ENCODE results near the gene RSL1D1.

The RSL1D1 gene

GRCh38 chr16:11886881-11887280 is 35.5 kb upstream of the RSL1D1 start:
- TF ChIP-seq, protein P1, sequence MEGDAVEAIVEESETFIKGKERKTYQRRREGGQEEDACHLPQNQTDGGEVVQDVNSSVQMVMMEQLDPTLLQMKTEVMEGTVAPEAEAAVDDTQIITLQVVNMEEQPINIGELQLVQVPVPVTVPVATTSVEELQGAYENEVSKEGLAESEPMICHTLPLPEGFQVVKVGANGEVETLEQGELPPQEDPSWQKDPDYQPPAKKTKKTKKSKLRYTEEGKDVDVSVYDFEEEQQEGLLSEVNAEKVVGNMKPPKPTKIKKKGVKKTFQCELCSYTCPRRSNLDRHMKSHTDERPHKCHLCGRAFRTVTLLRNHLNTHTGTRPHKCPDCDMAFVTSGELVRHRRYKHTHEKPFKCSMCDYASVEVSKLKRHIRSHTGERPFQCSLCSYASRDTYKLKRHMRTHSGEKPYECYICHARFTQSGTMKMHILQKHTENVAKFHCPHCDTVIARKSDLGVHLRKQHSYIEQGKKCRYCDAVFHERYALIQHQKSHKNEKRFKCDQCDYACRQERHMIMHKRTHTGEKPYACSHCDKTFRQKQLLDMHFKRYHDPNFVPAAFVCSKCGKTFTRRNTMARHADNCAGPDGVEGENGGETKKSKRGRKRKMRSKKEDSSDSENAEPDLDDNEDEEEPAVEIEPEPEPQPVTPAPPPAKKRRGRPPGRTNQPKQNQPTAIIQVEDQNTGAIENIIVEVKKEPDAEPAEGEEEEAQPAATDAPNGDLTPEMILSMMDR (IDR thresholded peaks at IDR 0.05; ENCODE audit: low read depth, low read length), result no peak
- no peak for DNase-seq (ENCODE audit: extremely low read depth, low read depth)

DNA sequence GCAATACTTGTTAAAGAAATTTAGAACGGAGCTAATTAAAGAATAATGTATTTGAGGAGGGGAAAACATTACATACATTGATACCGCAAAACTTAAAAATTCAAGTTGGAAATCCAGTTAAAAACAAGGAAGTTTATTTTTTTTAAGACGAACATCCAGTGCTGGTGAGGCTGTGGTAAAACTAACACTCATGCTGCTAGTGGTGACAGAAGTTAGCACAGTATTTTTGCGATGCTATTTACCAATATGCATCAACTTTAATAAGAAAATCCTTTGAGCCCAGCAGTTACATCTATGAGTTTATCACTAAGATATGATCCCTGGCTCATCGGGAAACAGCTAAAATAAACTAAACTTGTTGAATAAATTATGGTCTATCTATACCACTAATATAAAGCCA is 32.7 kb upstream of the RSL1D1 start:
- TF ChIP-seq, protein P1 (IDR thresholded peaks at IDR 0.05; ENCODE audit: low read depth, low read length), result no peak
- no peak for DNase-seq (ENCODE audit: extremely low read depth, low read depth)

GRCh38 chr16:11880007-11880406 is 28.7 kb upstream of the RSL1D1 start:
- TF ChIP-seq, protein P1 (IDR thresholded peaks at IDR 0.05; ENCODE audit: low read depth, low read length), result no peak
- DNase-seq (ENCODE audit: extremely low read depth, low read depth), result no peak

- DNase-seq (ENCODE audit: extremely low read depth, low read depth), result no peak
- TF ChIP-seq, protein P1 (IDR thresholded peaks at IDR 0.05; ENCODE audit: low read depth, low read length), result no peak
Measured at GRCh38 chr16:11877374-11877773, 26.0 kb upstream of the RSL1D1 start.

- TF ChIP-seq, protein P1 (IDR thresholded peaks at IDR 0.05; ENCODE audit: low read depth, low read length), result no peak
Measured at GRCh38 chr16:11876306-11876705, 25.0 kb upstream of the RSL1D1 start.

DNA sequence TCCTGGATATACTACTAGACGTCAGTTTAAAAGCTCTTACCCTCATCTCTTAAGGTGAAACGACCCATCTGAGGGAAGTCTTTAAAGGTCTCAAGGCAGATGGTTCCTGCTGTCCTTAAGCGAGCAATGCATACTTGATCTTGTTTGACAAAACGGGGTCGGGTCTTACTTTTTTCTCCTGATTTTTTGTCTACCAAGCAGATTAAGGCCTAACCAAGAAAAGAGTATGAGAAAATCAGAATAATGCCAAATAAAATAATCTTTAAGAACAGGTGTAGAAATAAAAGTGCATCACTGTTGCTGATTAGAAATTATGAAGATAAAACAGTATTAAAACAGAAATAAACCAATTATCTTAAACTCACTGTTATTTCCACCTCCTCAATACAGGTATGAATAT is 24.4 kb upstream of the RSL1D1 start:
- TF ChIP-seq, protein P1 (IDR thresholded peaks at IDR 0.05; ENCODE audit: low read depth, low read length), result no peak
- DNase-seq (ENCODE audit: extremely low read depth, low read depth), result no peak

More at GRCh38 chr16:11876306-11876705, 25.0 kb upstream of the RSL1D1 start:
- no peak for DNase-seq (ENCODE audit: extremely low read depth, low read depth)

- DNase-seq (ENCODE audit: extremely low read depth, low read depth), result no peak
- TF ChIP-seq, protein P1 (IDR thresholded peaks at IDR 0.05; ENCODE audit: low read depth, low read length), result peak; percentile 10
Measured at GRCh38 chr16:11871193-11871592, 19.9 kb upstream of the RSL1D1 start.
